GM12878 (cell line): Measurements from ENCODE around the gene FOXB1. TPM values are rescaled to one million over a fixed set of nuclear protein-coding genes. Genes with fewer than 3 reads are reported as not detected.

Experiments
- BCL3 ChIP-seq: IDR thresholded peaks from 2 replicates; pipeline ENCODE4 v1.6.1; 2011; ENCODE audit warnings: borderline replicate concordance, low read depth, mild to moderate bottlenecking, moderate library complexity, low read length; ENCODE audit not compliant: insufficient read depth, poor library complexity, severe bottlenecking
- ETV6 ChIP-seq, 2 experiments: fragments of 450-650 bp in 1 of 2; IDR thresholded peaks in 1 of 2; conservative IDR thresholded peaks in 1 of 2; 2 replicates each; pipeline ENCODE4 v1.6.1; 2014; ENCODE audit warnings: antibody characterized with exemption in 1 of 2, borderline replicate concordance in 1 of 2, low read depth in 1 of 2, mild to moderate bottlenecking in 1 of 2, moderate library complexity in 1 of 2
- NFXL1 ChIP-seq: fragments of 450-650 bp; IDR thresholded peaks from 2 replicates; pipeline ENCODE4 v1.6.1; 2017; ENCODE audit warnings: antibody characterized with exemption, mild to moderate bottlenecking, borderline replicate concordance
- NFYB ChIP-seq: IDR thresholded peaks from 2 replicates; pipeline ENCODE4 v1.6.1; 2011; ENCODE audit warnings: low read depth, mild to moderate bottlenecking, low read length, improper control_type of control experiment, moderate library complexity; ENCODE audit not compliant: insufficient read depth
- NKRF ChIP-seq: fragments of 450-650 bp; conservative IDR thresholded peaks from 2 replicates; pipeline ENCODE4 v1.6.1; 2017; ENCODE audit warnings: mild to moderate bottlenecking, moderate library complexity
- SP1 ChIP-seq: IDR thresholded peaks from one replicate; pipeline ENCODE4 v1.6.1; 2011; ENCODE audit warnings: low read depth, low read length
- WRNIP1 ChIP-seq: IDR thresholded peaks from 2 replicates; pipeline ENCODE4 v1.6.1; 2011; ENCODE audit warnings: low read depth, low read length, improper control_type of control experiment, borderline replicate concordance
- ZBTB33 ChIP-seq: fragments of 450-650 bp; IDR thresholded peaks from 2 replicates; pipeline ENCODE4 v1.6.1; 2017; ENCODE audit warnings: mild to moderate bottlenecking
- ZNF217 ChIP-seq: fragments of 450-650 bp; IDR thresholded peaks from 2 replicates; pipeline ENCODE4 v1.6.1; 2017; ENCODE audit warnings: antibody characterized with exemption, mild to moderate bottlenecking
- polyA plus RNA-seq, 11 experiments: library from polyadenylated mRNA; depleted of rRNA in 4 of 11; unstranded in 6 of 11; stranded (reverse) in 5 of 11; fragments of >200 nt; fragmentation: Nextera tagmentation in 4 of 11; fragmentation: Illumina TruSeq in 1 of 11; extraction: Ambion mirVana in 4 of 11; extraction: Trizol in 1 of 11; gene quantifications; 1 replicate in 1 of 11; 2 replicates in 10 of 11; pipeline versions ENCODE4 v1.2.1 to v1.2.3, GENCODE V29; 2011 to 2016; ENCODE audit warnings: inconsistent platforms in 2 of 11, missing spikeins in 2 of 11, low read depth in 1 of 11
- total RNA-seq, 4 experiments: library from RNA; depleted of rRNA in 3 of 4; stranded (reverse); fragments of >200 nt in 3 of 4; fragmentation: Illumina TruSeq in 1 of 4; extraction: Trizol in 1 of 4; gene quantifications; 2 replicates each; pipeline versions ENCODE4 v1.2.1 to v1.2.3, GENCODE V29; 2013 to 2021

FOXB1 gene
- total and polyA plus RNA-seq, 10 of the 15 experiments (the other 5 are each of a cell fraction or from before 2014, with no cell fraction given) = not detected

GRCh38 chr15:60043744-60044435 lies 39.8 kb downstream of the FOXB1 start (continued):
- TF ChIP-seq BCL3 (no peak), NFXL1 (no peak), WRNIP1 (no peak), NFYB (no peak), ZNF217 (no peak), ZBTB33 (no peak), NKRF (no peak), SP1 (no peak), ETV6 (conservative IDR thresholded peaks at IDR 0.05 in 1 of 2, IDR thresholded peaks at IDR 0.05 in 1 of 2; ENCODE audit: borderline replicate concordance in 1 of 2, low read depth in 1 of 2) (no peak)
- TF ChIP-seq, all 136 proteins: peak for 0
